Dendritic cell treated with granulocyte-macrophage colony-stimulating factor and Interleukin-4, amounts not matched to agents 40 ng/mL and 50 ng/mL, for 4 days (primary cell): ENCODE results near the gene PTPRE.

Experiments used
- H3K27ac Mint-ChIP-seq: one replicate; pipeline ENCODE4 v1.8.0; 2022; ENCODE audit warnings: mild to moderate bottlenecking, mixed read lengths
- H3K27me3 Mint-ChIP-seq: one replicate; pipeline ENCODE4 v1.8.0; 2022; ENCODE audit warnings: mild to moderate bottlenecking, mixed read lengths
- H3K36me3 Mint-ChIP-seq: one replicate; pipeline ENCODE4 v1.8.0; 2022; ENCODE audit warnings: low read depth, mixed read lengths
- H3K4me1 Mint-ChIP-seq: one replicate; pipeline ENCODE4 v1.8.0; 2022; ENCODE audit warnings: low read depth, mixed read lengths
- H3K4me3 Mint-ChIP-seq: one replicate; pipeline ENCODE4 v1.8.0; 2022; ENCODE audit warnings: mild to moderate bottlenecking, moderate library complexity, mixed read lengths
- H3K9me3 Mint-ChIP-seq: one replicate; pipeline ENCODE4 v1.8.0; 2022; ENCODE audit warnings: mixed read lengths
- intact Hi-C: fragments of 100-400 bp; cut with micrococcal nuclease; formaldehyde crosslinking; loops from one replicate; pipeline ENCODE4 v1.15.0; 2022

Gene PTPRE

DNA sequence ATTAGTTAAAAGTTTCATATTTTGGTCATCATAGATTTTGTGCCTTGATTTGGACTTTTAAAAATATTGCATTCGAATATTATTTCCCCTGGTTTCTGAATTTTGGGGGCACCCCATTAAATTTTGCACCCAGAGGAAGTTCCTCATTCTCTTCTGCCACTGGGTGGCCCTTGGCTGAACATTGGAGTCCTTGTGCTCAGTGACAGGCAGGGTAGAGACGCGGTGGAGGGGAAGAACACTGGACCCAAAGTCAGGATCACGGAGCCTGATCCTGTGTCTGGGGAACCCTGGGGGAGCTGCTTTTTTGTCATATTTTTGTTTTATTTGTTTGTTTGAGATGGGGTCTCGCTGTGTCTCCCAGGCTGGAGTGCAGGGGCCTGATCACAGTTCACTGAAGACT, 144.6 kb downstream of the PTPRE start:
- H3K27ac Mint-ChIP-seq, result peak overlapping the region; percentile 86
- peaks cover 96% of the 10 kb centered on the region for H3K36me3 Mint-ChIP-seq
- intact Hi-C loops, result loop anchor here (1.0 kb wide), 1 partner anchor 13 kb away; no protein-coding TSS in a partner anchor
- H3K4me3 Mint-ChIP-seq, result peak overlapping the region; percentile 90
- H3K9me3 Mint-ChIP-seq, result no peaks in the 10 kb centered on the region
- H3K27me3 Mint-ChIP-seq, result no peaks in the 10 kb centered on the region
- peaks cover 71% of the 10 kb centered on the region for H3K4me1 Mint-ChIP-seq

DNA sequence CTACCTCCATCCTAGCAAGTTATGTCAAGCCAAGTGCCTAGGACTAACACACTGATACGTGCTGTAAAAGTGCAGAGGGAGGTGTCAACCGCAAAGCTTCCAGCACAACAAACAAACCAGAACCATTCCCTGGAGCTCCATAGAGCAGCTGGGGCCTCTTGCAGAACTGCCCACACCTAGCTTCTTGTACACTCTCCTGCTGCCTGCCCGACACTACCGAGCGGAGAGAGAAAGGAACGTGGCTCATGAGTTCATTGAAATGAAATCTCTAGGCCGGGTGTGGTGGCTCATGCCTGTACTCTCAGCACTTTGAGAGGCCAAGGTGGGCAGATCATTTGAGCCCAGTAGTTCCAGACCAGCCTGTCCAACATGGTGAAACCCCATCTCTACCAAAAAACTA, 145.8 kb downstream of the PTPRE start:
- H3K4me1 Mint-ChIP-seq, result peaks cover 73% of the 10 kb centered on the region
- H3K27me3 Mint-ChIP-seq, result no peaks in the 10 kb centered on the region
- intact Hi-C loops, result no loop called here
- H3K27ac Mint-ChIP-seq, result peak overlapping the region; percentile 86
- peaks cover 100% of the 10 kb centered on the region for H3K36me3 Mint-ChIP-seq
- peak overlapping the region; percentile 90 for H3K4me3 Mint-ChIP-seq
- no peaks in the 10 kb centered on the region for H3K9me3 Mint-ChIP-seq

DNA sequence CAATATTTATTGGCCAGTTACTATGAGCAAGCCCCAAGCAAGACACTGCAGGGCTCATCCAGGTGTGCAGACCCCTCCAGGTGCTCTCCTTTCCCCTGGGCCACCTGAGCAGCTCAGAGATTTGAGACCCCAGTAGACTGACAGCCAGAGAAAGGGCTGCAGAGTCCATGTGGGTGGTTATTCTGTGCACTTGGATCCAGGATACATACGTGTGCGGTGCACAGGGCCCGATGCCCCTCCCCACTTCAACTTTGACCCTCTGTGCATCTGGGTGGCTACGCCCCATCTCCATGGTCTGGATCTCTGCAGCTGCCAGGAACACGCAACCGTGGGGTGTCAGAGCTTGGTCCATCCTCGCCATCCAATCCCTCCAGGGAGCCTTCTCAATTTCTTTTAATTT, 146.5 kb downstream of the PTPRE start:
- intact Hi-C loops, result no loop called here
- Mint-ChIP-seq H3K9me3 (no peaks in the 10 kb centered on the region), H3K4me3 (peak overlapping the region; percentile 90), H3K36me3 (peaks cover 100% of the 10 kb centered on the region), H3K27me3 (no peaks in the 10 kb centered on the region), H3K27ac (peak overlapping the region; percentile 86), H3K4me1 (peaks cover 80% of the 10 kb centered on the region)

GRCh38 chr10:128054163-128054970, 147.5 kb downstream of the PTPRE start:
- peaks cover 100% of the 10 kb centered on the region for H3K36me3 Mint-ChIP-seq
- H3K9me3 Mint-ChIP-seq, result no peaks in the 10 kb centered on the region
- no peaks in the 10 kb centered on the region for H3K27me3 Mint-ChIP-seq
- peak overlapping the region; percentile 86 for H3K27ac Mint-ChIP-seq
- H3K4me1 Mint-ChIP-seq, result peaks cover 90% of the 10 kb centered on the region
- peak overlapping the region; percentile 44 for H3K4me3 Mint-ChIP-seq
- intact Hi-C loops, result no loop called here

- intact Hi-C loops, result no loop called here
- Mint-ChIP-seq H3K9me3 (no peaks in the 10 kb centered on the region), H3K27me3 (no peaks in the 10 kb centered on the region), H3K36me3 (peaks cover 100% of the 10 kb centered on the region), H3K4me3 (peak overlapping the region; percentile 44), H3K4me1 (peaks cover 93% of the 10 kb centered on the region), H3K27ac (peak overlapping the region; percentile 86)
Observed at GRCh38 chr10:128055061-128055868, 148.4 kb downstream of the PTPRE start.

- peaks cover 95% of the 10 kb centered on the region for H3K4me1 Mint-ChIP-seq
- peak overlapping the region; percentile 86 for H3K27ac Mint-ChIP-seq
- H3K4me3 Mint-ChIP-seq, result peak overlapping the region; percentile 62
- peaks cover 100% of the 10 kb centered on the region for H3K36me3 Mint-ChIP-seq
- intact Hi-C loops, result no loop called here
- no peaks in the 10 kb centered on the region for H3K27me3 Mint-ChIP-seq
- no peaks in the 10 kb centered on the region for H3K9me3 Mint-ChIP-seq
Observed at GRCh38 chr10:128056303-128057050, 149.6 kb downstream of the PTPRE start.

- Mint-ChIP-seq H3K27ac (peak overlapping the region; percentile 86), H3K4me1 (peaks cover 93% of the 10 kb centered on the region), H3K9me3 (no peaks in the 10 kb centered on the region), H3K4me3 (peak overlapping the region; percentile 30), H3K36me3 (peaks cover 100% of the 10 kb centered on the region), H3K27me3 (no peaks in the 10 kb centered on the region)
- intact Hi-C loops, result no loop called here
Observed at GRCh38 chr10:128058106-128058749, 151.3 kb downstream of the PTPRE start.

- Mint-ChIP-seq H3K27ac (peak overlapping the region; percentile 86), H3K4me1 (peaks cover 96% of the 10 kb centered on the region), H3K36me3 (peaks cover 100% of the 10 kb centered on the region), H3K9me3 (no peaks in the 10 kb centered on the region), H3K27me3 (no peaks in the 10 kb centered on the region), H3K4me3 (no peak overlapping the region)
- intact Hi-C loops, result no loop called here
Observed at GRCh38 chr10:128058750-128059134, 151.8 kb downstream of the PTPRE start.

DNA sequence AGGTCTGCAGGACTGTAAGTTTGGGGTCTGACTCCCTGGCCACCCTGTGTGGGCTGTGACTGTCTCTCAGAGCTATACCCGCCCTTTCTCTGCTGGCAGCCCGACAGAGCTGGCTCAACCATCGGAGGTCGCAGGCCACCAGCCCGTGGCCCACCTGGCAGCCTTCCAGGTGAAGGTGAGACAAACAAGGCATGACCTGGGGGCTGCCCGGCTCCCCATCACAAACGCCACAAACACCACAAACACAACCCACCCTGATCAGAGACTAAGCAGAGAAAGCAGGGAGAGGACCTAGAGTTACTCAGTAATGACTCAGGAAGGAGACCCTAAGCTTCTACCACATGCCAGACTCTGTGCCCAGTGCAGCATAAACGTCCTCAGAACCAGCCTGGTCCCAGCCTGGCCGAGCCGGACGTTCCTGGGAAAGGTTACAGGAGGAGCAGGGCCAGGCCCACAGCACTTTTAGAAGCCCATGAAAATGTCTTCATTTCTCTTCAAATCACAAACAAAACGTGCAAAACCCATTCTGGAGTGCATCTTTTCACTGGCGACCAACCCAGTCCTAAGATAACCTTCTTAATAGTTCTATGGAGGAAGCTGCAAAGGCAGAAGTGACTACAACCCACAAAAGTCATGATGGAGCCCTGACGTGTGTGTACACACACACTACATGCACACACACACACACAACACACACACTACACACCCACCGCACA, 152.5 kb downstream of the PTPRE start:
- Mint-ChIP-seq H3K4me1 (peaks cover 97% of the 10 kb centered on the region), H3K4me3 (peak overlapping the region; percentile 48), H3K27me3 (no peaks in the 10 kb centered on the region), H3K27ac (peak overlapping the region; percentile 86), H3K36me3 (peaks cover 100% of the 10 kb centered on the region), H3K9me3 (no peaks in the 10 kb centered on the region)
- intact Hi-C loops, result no loop called here

DNA sequence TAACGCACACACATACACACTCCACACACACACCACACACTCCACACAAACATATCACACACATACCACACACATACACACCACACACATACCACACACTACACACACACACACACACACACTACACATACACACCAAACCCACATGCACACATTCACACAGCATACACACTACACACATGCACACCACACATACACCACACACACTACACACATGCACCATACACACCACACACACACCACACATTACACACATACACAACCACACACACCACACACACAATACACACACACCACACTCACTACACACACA, 153.0 kb downstream of the PTPRE start:
- Mint-ChIP-seq H3K4me3 (peak overlapping the region; percentile 48), H3K36me3 (peaks cover 100% of the 10 kb centered on the region), H3K4me1 (peaks cover 98% of the 10 kb centered on the region), H3K9me3 (no peaks in the 10 kb centered on the region), H3K27ac (peak overlapping the region; percentile 86), H3K27me3 (no peaks in the 10 kb centered on the region)
- intact Hi-C loops, result no loop called here

GRCh38 chr10:128060341-128061250, 153.7 kb downstream of the PTPRE start:
- H3K27me3 Mint-ChIP-seq, result no peaks in the 10 kb centered on the region
- peak overlapping the region; percentile 86 for H3K27ac Mint-ChIP-seq
- H3K4me1 Mint-ChIP-seq, result peaks cover 98% of the 10 kb centered on the region
- H3K4me3 Mint-ChIP-seq, result peak overlapping the region; percentile 55
- H3K9me3 Mint-ChIP-seq, result no peaks in the 10 kb centered on the region
- intact Hi-C loops, result no loop called here
- peaks cover 100% of the 10 kb centered on the region for H3K36me3 Mint-ChIP-seq
